A549 treated with Hydrocortisone at 1 μM for 4 hours (cell line): ENCODE results near the gene PP2D1. TPM values are rescaled to one million over a fixed set of nuclear protein-coding genes. Genes with fewer than 3 reads are reported as not detected.

Experiments
- total RNA-seq: library from RNA; stranded (reverse); fragments of 200-300 nt; extraction: Qiagen RNA extraction; gene quantifications from 5 replicates; pipeline ENCODE4 v1.2.3, GENCODE V29; 2022

The PP2D1 gene
- total RNA-seq: not detected in 5 replicates

GRCh38 chr3:20012164-20012563, at the start of gene PP2D1:
PP2D1 (minus strand) TSS chr3:20012264; CDS start chr3:20012072, 192 bp downstream.

GRCh38 chr3:20039765-20040547, 27.9 kb upstream of the PP2D1 start, which contains the start of gene KAT2B:
KAT2B (plus strand) TSS chr3:20040446; CDS start chr3:20040478, 32 bp downstream.

GRCh38 chr3:19946832-19947548, 65.1 kb downstream of the PP2D1 start, which contains the start of gene RAB5A:
RAB5A (plus strand) TSS chr3:19947097; CDS start chr3:19950899, 3,802 bp downstream.

Other genes with a start within 250 kb of the PP2D1 start
- gene EFHB, start 78.0 kb downstream of the PP2D1 start, total RNA-seq: 0.60 to 1.3 TPM (median 0.82 TPM) in 5 replicates
- 36.1 to 64.3 TPM (median 48.8 TPM) in 5 replicates for gene RAB5A, start 65.2 kb downstream of the PP2D1 start, total RNA-seq
- 4.4 to 7.6 TPM (median 6.1 TPM) in 5 replicates for gene KAT2B, start 28.2 kb upstream of the PP2D1 start, total RNA-seq
- gene SGO1, start 173.9 kb upstream of the PP2D1 start, total RNA-seq: 13.2 to 19.3 TPM (median 15.4 TPM) in 5 replicates